Ovary (tissue), 9 donors: ENCODE results near the gene ARL6IP5. TPM values are rescaled to one million over a fixed set of nuclear protein-coding genes. Genes with fewer than 3 reads are reported as not detected.

Source experiments
- DNase-seq, 5 donors: peaks; one replicate each; pipeline ENCODE4 v3.0.0-alpha.2; 2019 to 2020
- H3K27ac ChIP-seq, 2 donors: fragments of 200-600 bp; one replicate each; pipeline versions ENCODE4 v1.5.1 to v1.8.0; 2019 to 2022
- H3K27me3 ChIP-seq: fragments of 200-600 bp; one replicate; pipeline ENCODE4 v1.8.0; 2022
- H3K36me3 ChIP-seq: fragments of 200-600 bp; sonication (generic); one replicate; pipeline ENCODE4 v1.5.1; 2019
- H3K4me1 ChIP-seq: one replicate; pipeline ENCODE4 v1.8.1; 2013; ENCODE audit warnings: mild to moderate bottlenecking, moderate library complexity; ENCODE audit not compliant: insufficient read depth
- H3K4me3 ChIP-seq: fragments of 200-600 bp; sonication (generic); one replicate; pipeline ENCODE4 v1.5.1; 2017
- H3K9me3 ChIP-seq, 2 donors: fragments of 200-600 bp in 1 of 2; sonication (generic) in 1 of 2; one replicate each; pipeline versions ENCODE4 v1.5.1 to v1.8.1; 2013 to 2019; ENCODE audit warnings: mild to moderate bottlenecking in 1 of 2, moderate library complexity in 1 of 2
- EP300 ChIP-seq: sonication (generic); formaldehyde crosslinking; IDR thresholded peaks from one replicate; pipeline ENCODE4 v1.6.1; 2017; ENCODE audit warnings: antibody characterized with exemption
- POLR2A ChIP-seq: fragments of 450-650 bp; IDR thresholded peaks from one replicate; pipeline ENCODE4 v1.6.1; 2017; ENCODE audit warnings: antibody characterized with exemption, mild to moderate bottlenecking, moderate library complexity
- WGBS, 3 donors: extraction: QIAGEN DNeasy Blood & Tissue Kit in 1 of 3; methylation state at CpG; one replicate each; pipeline versions ENCODE4 v1.1.5 to v1.1.7; 2013 to 2017; 5-methylcytosine and 5-hydroxymethylcytosine counted together
- intact Hi-C, 4 donors: fragments of 100-400 bp; cut with DNase I; formaldehyde crosslinking; loops; one replicate each; pipeline versions ENCODE4 v1.11.0 to v1.15.1; 2022 to 2023
- polyA plus RNA-seq, 2 donors: library from polyadenylated mRNA; stranded (reverse); fragments of 200-250 nt in 1 of 2; fragments of 350-450 nt in 1 of 2; fragmentation: Illumina TruSeq in 1 of 2; extraction: RNeasy Lipid Tissue Mini Kit (QIAGEN cat#74804) in 1 of 2; gene quantifications; one replicate each; pipeline ENCODE4 v1.2.3, GENCODE V29; 2013 to 2014
- total RNA-seq, 7 donors: library from RNA; depleted of rRNA in 2 of 7; stranded (reverse); fragments of >200 nt in 2 of 7; fragmentation: NEBNext Ultra II Directional in 3 of 7; extraction: Animal tissue kit (Norgen Biotek cat#: 25700) in 3 of 7; gene quantifications; one replicate each; pipeline versions ENCODE4 v1.1.0 to v1.2.4, GENCODE V29; 2016 to 2023
- TF ChIP-seq, protein P1 (sequence below), 3 donors: fragments of 450-650 bp in 2 of 3; fragments of 200-600 bp in 1 of 3; IDR thresholded peaks; one replicate each; pipeline versions ENCODE4 v1.5.1 to v1.8.0; 2016 to 2022; ENCODE audit warnings: antibody characterized with exemption in 3 of 3, mild to moderate bottlenecking in 1 of 3
- donor health status: DM: no; HTN: no; CAD: no; lungs with moderate emphysema.
- donor health status: DM: no; HTN: no; CAD: no.
- donor health status: Bipolar disorder and iron deficiency.
- donor health status: DM: yes; HTN: yes; CAD: no.
- donor health status: DM: no; HTN: no; CAD: no.
- donor health status: DM: yes; HTN: yes; CAD: no.

Gene ARL6IP5
- total and polyA plus RNA-seq, 9 donors: 59.0 to 197 (median 78.4) TPM

DNA sequence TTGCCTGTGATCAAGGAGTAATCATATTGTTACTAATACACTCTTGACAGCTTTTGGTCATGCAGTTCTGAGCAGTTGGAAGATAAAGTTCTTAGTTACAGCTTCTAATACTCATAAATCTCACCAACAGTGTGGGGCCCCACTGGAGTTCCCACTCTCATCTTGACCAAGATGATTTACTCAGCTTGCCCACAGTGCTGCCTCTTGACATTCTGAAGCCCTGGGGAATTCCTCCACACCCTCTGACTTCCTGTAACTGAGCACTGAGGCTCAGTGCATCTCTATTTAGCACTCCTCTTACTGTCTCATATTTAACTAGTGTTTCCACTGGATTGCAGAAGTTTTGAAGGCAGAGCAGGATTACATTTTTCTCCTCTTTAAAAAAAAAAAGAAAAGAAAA lies 1.9 kb upstream of the ARL6IP5 start:
- Histone ChIP-seq H3K27me3 (no peaks in the 10 kb centered on the region), H3K4me1 (peaks cover 14% of the 10 kb centered on the region), H3K27ac (no peak overlapping the region), H3K9me3 (no peaks in the 10 kb centered on the region), H3K4me3 (no peak overlapping the region), H3K36me3 (no peaks in the 10 kb centered on the region)
- TF ChIP-seq, protein P1, sequence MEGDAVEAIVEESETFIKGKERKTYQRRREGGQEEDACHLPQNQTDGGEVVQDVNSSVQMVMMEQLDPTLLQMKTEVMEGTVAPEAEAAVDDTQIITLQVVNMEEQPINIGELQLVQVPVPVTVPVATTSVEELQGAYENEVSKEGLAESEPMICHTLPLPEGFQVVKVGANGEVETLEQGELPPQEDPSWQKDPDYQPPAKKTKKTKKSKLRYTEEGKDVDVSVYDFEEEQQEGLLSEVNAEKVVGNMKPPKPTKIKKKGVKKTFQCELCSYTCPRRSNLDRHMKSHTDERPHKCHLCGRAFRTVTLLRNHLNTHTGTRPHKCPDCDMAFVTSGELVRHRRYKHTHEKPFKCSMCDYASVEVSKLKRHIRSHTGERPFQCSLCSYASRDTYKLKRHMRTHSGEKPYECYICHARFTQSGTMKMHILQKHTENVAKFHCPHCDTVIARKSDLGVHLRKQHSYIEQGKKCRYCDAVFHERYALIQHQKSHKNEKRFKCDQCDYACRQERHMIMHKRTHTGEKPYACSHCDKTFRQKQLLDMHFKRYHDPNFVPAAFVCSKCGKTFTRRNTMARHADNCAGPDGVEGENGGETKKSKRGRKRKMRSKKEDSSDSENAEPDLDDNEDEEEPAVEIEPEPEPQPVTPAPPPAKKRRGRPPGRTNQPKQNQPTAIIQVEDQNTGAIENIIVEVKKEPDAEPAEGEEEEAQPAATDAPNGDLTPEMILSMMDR (IDR thresholded peaks at IDR 0.05): no peak
- TF ChIP-seq EP300 (no peak), POLR2A (no peak)
- intact Hi-C loops: no loop called here
- DNase-seq: no peak

DNA sequence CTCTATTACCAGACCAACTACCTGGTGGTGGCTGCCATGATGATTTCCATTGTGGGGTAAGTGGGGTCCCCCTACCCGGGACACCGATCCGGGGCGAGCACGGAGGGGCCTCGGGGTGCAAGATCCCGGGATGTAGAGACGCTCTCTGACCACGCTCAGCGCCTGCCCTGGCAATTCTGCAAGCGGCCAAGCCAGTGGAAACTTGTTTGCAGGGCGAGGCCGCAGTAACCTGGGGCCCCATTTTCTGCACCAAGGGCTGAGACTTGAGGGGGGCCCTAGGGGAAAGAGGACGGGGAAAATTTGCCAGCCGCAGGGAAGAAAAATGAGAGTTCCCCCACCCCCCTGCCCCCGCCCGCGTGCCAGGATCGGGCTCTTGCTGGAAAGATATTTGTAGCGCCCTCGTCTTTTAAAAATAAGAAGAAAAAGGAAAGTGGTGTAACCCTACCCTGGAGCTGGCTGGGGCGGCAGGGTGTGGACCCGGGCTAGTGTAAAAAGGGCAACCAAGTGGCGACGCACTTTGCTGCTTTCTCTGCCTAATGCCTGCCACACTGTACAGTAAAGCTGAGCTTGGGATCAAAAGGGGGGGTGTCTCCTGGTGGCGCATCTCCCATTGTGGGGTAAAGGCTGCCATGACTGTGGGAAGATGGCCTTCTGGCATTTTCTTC lies 563 bp downstream of the ARL6IP5 start:
- WGBS, 3 donors: 1% methylated on average over 26 of the region's 26 CpGs
- intact Hi-C loops: no loop called here
- peak in 3 of 5 donors; percentile 26 to 56 (median 40) for DNase-seq
- Histone ChIP-seq H3K27me3 (no peaks in the 10 kb centered on the region), H3K4me1 (peaks cover 13% of the 10 kb centered on the region), H3K36me3 (no peaks in the 10 kb centered on the region), H3K4me3 (peak overlapping the region; percentile 95), H3K27ac (peak overlapping the region; percentile 29 to 69), H3K9me3 (no peaks in the 10 kb centered on the region)
- TF ChIP-seq POLR2A: no peak
- TF ChIP-seq EP300: no peak
- TF ChIP-seq, protein P1 (IDR thresholded peaks at IDR 0.05): no peak

DNA sequence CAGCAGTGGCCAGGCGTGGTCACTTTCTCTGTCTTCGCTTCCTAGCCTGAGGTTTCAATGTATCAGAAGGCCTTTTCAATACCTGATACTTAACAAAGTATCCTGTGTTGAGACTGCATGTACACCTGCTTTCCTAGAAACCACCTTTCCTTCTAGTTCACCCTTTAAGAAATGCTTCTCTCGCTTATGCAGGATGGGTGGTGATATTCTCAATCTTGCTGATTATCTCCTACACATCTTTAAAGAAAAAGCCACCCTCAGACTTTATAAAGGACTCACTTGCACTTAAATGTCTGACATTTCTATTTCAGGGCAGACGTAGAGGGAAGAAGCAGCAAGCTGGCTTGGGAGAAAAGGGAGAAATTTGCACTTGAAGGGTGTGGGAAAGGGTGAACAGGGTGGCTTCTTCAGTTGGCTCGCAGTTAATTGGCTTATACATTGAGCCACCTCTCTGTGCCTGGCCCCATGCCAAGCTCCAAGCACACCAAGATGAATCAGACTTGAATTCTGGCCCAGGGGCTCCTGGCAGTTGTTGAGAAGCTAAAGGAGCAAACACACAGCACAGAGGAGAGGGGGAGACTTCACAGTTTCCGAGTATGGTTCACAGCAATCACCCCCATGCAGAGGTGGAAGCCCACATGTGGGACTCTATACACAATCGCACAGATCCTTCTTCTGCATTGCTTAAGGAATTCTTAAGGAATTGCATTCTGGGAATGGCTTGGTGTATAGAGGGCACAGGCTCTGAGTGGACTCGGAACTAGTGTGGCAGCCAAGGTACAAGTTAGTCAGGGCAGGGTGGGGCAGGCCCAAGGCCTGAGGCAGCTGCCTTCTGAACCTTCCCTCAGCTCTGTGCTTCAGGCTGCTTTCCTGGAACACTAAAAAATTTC lies 1.3 kb downstream of the ARL6IP5 start:
- no peak for TF ChIP-seq EP300
- no peak for TF ChIP-seq POLR2A
- TF ChIP-seq, protein P1 (IDR thresholded peaks at IDR 0.05): no peak
- intact Hi-C loops: no loop called here
- DNase-seq: peak; percentile 82 to 88 (median 87)

DNA sequence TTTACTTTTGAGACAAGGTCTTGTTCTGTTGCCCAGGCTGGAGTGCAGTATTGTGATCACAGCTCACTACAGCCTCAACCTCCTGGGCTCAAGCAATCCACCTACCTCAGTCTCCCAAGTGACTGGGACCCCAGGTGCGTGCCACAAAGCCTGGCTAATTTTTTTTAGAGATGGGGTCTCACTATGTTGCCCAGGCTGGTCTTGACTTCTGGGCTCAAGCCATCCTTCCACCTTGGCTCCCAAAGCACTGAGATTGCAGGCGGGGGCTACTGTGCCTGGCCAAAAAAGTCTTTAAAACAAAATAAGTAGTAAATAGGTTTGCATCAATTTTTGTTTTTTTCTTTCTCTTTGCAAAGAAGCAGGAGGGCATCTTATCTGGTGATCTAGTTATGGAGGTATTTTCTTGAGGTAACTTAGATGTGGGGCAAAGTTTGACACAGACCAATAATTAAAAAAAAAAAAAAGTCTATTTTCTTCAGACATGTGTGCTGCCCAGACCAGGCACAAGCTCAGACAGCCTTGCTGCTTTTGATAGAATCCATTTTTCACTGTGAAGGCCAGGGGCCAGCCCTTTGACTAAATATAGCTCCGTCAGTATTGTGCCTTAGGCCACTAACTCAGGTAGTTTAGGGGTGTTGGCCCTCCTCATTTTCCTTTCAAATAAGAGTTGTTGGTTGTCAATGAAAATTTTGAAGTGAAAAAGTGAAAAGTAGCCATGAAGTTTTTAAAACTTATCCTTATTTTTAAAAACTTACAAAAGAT lies 2.5 kb downstream of the ARL6IP5 start:
- TF ChIP-seq EP300 (no peak), POLR2A (no peak)
- TF ChIP-seq, protein P1 (IDR thresholded peaks at IDR 0.05): no peak
- peak overlapping the region; percentile 9 to 69 for H3K27ac ChIP-seq
- no peaks in the 10 kb centered on the region for H3K27me3 ChIP-seq
- no peak for DNase-seq
- 83 to 91% (median 83%) methylated on average over 3 of the region's 3 CpGs for WGBS, 3 donors
- H3K4me1 ChIP-seq: peaks cover 13% of the 10 kb centered on the region
- H3K9me3 ChIP-seq: no peaks in the 10 kb centered on the region
- peak overlapping the region; percentile 95 for H3K4me3 ChIP-seq
- H3K36me3 ChIP-seq: no peaks in the 10 kb centered on the region
- intact Hi-C loops: no loop called here

More for the DNA sequence above, 1.3 kb downstream of the ARL6IP5 start:
- H3K27ac ChIP-seq: peak overlapping the region; percentile 29 to 69
- peak overlapping the region; percentile 95 for H3K4me3 ChIP-seq
- H3K9me3 ChIP-seq: no peaks in the 10 kb centered on the region
- no peaks in the 10 kb centered on the region for H3K36me3 ChIP-seq
- H3K27me3 ChIP-seq: no peaks in the 10 kb centered on the region
- H3K4me1 ChIP-seq: peaks cover 13% of the 10 kb centered on the region
- 1 to 3% (median 1%) methylated on average over 8 of the region's 8 CpGs for WGBS, 3 donors
